NCI-H187 treated with DMSO at 0.1 percent for 48 hours (cell line): Measurements from ENCODE around the gene MAP4K1.
A peak's percentile ranks its signal among the peaks of the same experiment; 100 is the strongest.
"Not testable (repeated sequence)": the region's sequence is repeated elsewhere in the genome, so short reads cannot be mapped to it uniquely, and the experiment has no call there.

Experiments
- DNase-seq: peaks from one replicate; lab custom pipeline; 2025; lab: John Stamatoyannopoulos, UW

MAP4K1 gene

GRCh38 chr19:38650911-38651584 lies 33.3 kb upstream of the MAP4K1 start:
- DNase-seq: no peak

DNA sequence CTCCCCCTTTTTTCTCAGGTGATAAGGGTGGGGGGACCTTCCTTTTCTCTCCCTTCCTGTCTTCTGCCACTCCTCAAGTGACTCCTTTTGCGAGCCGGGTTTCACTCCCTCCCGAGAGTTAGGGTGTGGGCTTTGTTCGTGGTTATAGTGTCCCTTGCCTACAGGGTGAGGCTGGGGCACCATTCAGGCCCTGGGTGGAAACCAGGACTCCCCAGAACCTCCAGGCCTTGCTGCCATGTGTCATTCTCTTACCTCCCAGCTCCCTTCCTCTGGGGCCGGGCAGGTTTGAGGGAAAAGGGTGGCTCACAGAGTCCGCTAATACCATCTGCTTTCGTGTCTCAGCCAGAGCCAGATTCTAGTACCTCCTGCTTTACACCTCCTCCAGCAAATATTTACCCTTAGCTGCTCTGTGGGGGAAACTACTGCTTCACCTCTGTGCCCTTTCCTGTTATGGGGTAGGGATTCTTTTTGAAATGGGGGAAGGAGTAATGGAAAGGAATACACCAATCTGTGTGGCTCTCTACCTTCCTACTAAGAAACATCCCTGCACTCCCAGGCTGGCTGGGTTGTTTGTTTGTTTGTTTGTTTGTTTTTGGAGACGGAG lies 32.5 kb upstream of the MAP4K1 start:
- no peak for DNase-seq

- no peak for DNase-seq
Measured at GRCh38 chr19:38649305-38650171, 31.8 kb upstream of the MAP4K1 start.

- DNase-seq: no peak
Measured at GRCh38 chr19:38648769-38649304, 31.1 kb upstream of the MAP4K1 start.

DNA sequence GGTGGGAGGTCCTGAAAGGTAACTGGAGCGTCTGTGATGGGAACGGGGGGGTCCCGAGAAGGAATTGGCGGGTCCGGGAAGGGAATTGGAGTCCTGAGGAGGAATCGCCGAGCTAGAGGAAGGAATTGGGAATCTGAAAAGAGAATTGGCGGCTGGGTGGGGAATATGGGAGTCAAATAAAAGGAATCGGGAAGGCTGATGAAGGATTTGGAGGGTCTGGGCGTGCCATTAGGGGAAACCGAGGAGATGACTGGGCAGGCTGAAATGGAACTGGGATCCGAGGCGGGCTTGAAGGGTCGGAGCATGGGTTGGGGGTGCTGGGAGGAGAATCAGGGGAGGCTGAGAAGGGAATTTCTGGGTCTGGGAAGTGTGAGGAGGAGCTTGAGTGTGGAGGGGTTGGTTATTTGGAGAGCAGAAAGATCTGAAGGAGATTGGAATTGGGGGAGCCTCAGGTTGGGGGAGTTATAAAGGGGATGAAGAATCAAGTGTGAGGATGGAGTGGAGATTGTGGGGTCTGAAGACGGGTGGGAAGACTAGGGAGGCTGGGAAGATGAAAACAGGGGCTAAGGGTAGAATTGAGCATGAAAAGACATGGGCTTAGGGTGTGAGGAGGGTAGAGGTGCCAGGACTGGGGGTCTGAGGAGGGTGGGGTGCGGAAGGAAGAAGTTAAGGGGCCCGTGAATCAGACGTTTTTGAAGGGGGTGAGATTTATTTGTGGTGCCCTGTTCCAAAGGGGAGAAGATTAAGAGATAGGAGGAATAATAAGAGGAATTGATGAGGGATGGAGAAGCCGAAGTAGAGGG lies 30.4 kb upstream of the MAP4K1 start:
- DNase-seq: no peak

- DNase-seq: peak; percentile 65
Measured at GRCh38 chr19:38647368-38647965, 29.7 kb upstream of the MAP4K1 start, which contains the start of gene ACTN4. TSS of gene ACTN4 (plus strand) at chr19:38647649. CDS start at chr19:38647746, 97 bp downstream.

DNA sequence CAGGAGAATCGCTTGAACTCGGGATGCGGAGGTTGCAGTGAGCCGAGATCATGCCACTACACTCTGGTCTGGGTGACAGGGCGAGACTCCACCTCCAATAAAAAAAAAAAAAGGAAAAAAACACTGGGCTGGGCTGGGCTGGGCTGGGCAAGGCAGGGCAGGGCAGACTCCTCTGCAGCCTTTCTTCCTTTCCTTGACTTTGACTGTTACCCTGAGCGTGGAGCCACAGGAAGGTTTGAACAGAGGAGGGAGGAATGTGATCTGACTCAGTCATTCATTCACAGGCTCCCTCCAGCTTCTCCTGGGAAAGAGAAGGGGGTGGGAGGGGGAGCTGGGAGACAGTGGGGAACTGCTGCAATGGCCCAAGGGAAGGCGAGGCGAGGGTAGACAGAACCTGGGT lies 27.0 kb upstream of the MAP4K1 start:
- no peak for DNase-seq

- DNase-seq: no peak
Measured at GRCh38 chr19:38642176-38642575, 24.4 kb upstream of the MAP4K1 start.

GRCh38 chr19:38640368-38640767 lies 22.6 kb upstream of the MAP4K1 start:
- DNase-seq: no peak

DNA sequence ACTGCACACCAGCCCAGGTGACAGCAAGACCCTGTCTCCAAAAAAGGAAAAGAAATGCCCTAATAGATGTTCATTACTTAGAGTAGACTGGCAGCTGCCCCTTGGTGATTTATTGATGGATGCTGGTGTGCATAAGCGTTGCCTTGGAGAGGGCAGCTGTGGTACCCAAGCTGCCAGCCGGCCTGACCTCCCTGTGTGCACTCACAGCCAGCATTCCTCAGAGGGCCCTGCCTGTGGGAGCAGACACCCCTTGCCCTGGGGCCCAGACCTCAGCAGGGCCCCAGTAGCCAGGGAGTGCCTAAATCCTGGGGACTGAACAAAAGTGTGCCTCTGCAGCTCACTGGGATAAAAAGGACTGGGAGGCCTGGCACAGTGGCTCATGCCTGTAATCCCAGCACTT lies 21.9 kb upstream of the MAP4K1 start:
- no peak for DNase-seq

- DNase-seq: no peak
Measured at GRCh38 chr19:38638461-38638860, 20.7 kb upstream of the MAP4K1 start.

DNA sequence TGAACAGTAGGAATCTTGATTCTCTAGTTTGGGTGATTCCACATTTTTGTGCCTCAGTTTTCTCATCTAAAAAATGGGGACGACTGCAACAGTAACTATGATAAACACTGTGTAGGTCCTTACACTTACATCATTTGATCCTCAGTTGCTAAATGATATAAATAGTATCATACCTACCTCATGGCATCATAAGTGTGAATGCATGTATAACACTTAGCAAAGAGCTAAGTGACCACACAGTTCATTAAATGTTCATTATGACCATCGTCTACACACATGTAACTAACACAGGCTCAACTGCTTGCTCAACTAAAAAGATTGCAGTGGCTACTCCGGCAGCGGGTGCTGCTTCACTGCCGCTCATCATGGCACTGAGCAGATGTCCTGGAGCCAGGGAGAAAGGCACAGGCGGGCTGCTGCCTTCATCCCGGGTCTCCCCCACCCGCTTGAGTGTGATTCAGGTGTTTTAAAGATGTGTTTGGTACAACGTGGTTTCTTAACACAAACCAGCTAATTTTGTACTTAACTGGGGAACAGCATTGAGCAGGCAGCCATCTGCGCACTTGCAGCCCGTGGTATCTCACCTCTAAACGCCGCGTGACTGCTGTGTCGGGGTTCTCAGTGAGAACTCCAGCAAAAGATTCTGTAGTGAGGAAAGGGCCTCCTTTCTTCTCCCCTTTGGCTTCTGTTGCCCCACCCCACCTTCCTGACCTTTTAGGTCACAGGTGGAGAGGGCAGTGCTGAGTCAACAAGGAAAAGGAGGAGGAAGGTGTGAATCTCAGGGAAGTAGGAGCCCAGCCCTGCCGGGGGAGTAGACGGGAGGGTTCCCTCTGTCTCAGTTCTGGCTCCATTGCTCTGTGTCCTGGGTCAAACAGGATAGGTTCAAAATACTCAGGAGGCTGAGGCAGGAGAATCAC lies 18.0 kb upstream of the MAP4K1 start:
- DNase-seq: no peak

DNA sequence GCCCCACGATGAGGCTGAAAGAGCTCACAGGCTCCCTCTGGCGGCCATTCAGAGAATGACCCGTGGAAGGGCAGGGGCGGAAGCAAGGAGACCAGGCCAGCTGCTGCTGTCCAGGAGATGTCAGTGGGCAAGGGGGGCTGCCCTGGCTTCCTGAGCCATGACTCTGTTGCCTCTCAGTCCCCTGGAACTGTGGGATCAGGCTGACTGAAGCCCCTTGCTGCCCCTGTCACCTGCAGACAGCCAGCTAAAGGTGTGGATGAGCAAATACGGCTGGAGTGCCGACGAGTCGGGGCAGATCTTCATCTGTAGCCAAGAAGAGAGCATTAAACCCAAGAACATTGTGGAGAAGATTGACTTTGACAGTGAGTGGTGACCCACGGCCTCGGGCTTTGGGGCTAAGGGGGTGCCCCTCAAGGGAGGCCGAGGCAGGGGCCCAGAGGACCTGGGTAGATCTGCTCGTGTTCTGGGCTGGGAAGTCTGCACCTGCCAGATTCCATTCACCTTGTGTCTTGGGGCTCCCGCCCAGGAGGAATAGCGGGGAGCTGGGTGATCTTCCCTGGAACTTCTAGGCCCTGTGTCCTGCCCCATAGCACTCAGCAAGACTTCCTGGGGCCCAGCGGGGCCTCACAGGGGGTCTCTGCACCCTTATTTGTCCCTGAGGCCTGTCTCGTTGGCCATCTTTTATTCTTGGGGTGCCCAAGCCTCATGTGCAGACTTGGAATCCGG lies 17.2 kb upstream of the MAP4K1 start:
- DNase-seq: no peak

- no peak for DNase-seq
Measured at GRCh38 chr19:38632476-38633213, 14.9 kb upstream of the MAP4K1 start.

DNA sequence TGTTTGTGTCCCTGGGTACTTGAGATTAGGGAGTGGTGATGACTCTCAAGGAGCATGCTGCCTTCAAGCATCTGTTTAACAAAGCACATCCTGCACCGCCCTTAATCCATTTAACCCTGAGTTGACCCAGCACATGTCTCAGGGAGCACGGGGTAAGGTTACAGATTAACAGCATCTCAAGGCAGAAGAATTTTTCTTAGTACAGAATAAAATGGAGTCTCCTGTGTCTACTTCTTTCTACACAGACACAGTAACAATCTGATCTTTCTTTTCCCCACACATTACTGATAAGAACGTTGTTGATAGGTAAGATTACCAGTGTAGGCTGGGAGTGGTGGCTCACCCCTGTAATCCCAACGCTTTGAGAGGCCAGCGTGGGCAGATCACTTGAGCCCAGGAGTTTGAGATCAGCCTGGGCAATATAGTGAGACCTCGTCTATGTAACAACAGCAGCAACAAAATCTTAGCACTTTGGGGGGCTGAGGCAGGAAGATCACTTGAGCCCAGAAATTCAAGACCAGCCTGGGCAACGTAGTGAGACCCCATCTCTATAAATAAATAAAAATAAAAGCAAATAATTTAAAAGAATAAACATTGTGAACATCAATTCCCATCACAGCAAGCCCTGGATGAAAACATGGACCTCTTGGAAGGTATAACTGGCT lies 14.2 kb upstream of the MAP4K1 start:
- not testable (repeated sequence) for DNase-seq

GRCh38 chr19:38631301-38631700 lies 13.5 kb upstream of the MAP4K1 start:
- not testable (repeated sequence) for DNase-seq

GRCh38 chr19:38629568-38629967 lies 11.8 kb upstream of the MAP4K1 start:
- DNase-seq: no peak

GRCh38 chr19:38626401-38626800 lies 8.6 kb upstream of the MAP4K1 start:
- no peak for DNase-seq
